Measurements from ENCODE around the gene CCNH. TPM values are rescaled to one million over a fixed set of nuclear protein-coding genes. Genes with fewer than 3 reads are reported as not detected.

Gene CCNH
- total RNA-seq (2022) (39.4 and 39.6 TPM in 2 replicates), Bru-seq, nascent RNA (percentile 90 among the genes with signal in this experiment), BruChase-seq, experiment 1, labeled RNA remaining after a 2-hour chase (percentile 81 among the genes with signal in this experiment), BruChase-seq, experiment 2, labeled RNA remaining after a 6-hour chase (percentile 74 among the genes with signal in this experiment)
- long read RNA-seq, transcript CCNH-201 (9 exons, 1,378 nt) = major isoform, 59 of 75 reads
- long read RNA-seq, partial matches to known transcripts = 2 of 75 reads
- long read RNA-seq, other reads (novel, unspliced or antisense) = 13 of 75 reads

DNA sequence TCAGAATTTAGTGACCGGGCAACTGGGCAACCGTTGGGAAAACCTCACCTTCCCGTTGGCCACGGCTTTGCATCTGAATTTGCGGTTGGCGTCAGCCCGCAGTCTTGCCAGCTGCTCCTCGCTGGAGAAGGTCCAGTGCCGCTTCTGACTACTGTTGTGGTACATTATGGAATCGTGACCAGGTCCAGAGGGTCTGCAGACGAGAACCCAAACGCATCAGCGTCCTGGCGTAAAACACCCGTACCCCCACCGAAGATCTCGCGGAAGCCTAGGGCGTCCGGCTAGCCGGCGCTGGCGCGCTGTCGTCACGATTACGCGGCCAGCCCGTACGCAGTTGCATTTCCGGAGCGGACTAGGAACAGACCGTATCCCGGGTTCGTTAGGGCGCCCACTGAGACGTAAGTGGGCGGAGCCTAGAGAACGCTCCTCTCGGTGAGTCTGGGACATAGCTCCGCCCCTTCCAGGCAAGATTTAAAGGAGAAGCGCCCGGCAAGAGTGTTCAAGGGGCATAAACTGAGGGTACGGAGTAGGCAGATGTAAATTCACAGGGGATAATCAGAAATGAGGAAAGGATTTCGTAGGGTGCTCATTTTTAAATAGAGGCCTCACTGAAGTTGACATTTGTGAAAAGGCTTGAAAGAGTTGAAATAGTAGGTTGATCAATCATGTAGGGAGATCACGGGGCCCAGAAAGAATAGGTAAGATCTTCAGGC lies at the start of gene CCNH:
Gene CCNH (minus strand): TSS at position 301 of the 713 bp plus-strand sequence. CDS start 136 bp downstream, at position 165.
- BruUV-seq (replicated peaks) = no TSS peak
- no peaks in the 10 kb centered on the region for H3K27me3 ChIP-seq (replicated peaks; ENCODE audit: control insufficient read depth, insufficient read depth, low read length)
- TF ChIP-seq, protein P1, sequence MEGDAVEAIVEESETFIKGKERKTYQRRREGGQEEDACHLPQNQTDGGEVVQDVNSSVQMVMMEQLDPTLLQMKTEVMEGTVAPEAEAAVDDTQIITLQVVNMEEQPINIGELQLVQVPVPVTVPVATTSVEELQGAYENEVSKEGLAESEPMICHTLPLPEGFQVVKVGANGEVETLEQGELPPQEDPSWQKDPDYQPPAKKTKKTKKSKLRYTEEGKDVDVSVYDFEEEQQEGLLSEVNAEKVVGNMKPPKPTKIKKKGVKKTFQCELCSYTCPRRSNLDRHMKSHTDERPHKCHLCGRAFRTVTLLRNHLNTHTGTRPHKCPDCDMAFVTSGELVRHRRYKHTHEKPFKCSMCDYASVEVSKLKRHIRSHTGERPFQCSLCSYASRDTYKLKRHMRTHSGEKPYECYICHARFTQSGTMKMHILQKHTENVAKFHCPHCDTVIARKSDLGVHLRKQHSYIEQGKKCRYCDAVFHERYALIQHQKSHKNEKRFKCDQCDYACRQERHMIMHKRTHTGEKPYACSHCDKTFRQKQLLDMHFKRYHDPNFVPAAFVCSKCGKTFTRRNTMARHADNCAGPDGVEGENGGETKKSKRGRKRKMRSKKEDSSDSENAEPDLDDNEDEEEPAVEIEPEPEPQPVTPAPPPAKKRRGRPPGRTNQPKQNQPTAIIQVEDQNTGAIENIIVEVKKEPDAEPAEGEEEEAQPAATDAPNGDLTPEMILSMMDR (IDR thresholded peaks at IDR 0.05; ENCODE audit: insufficient read depth in 1 of 2, low read depth in 1 of 2, low read length in 1 of 2, severe bottlenecking in 1 of 2, unreplicated experiment in 1 of 2) = no peak
- intact Hi-C loops (cut with micrococcal nuclease; ENCODE audit: unreplicated experiment) = loop anchor here (1.0 to 5.0 kb wide), 3 partner anchors 145 to 855 kb away; partner anchors contain the start of genes RASA1 and TMEM161B
- Mint-ChIP-seq H3K4me1 (ENCODE audit: low read depth, unreplicated experiment) (no peaks in the 10 kb centered on the region), H3K9me3 (ENCODE audit: unreplicated experiment) (no peaks in the 10 kb centered on the region), H3K27me3 (ENCODE audit: insufficient read depth, unreplicated experiment) (peaks cover 2% of the 10 kb centered on the region), H3K4me3 (ENCODE audit: unreplicated experiment) (peak within 1 kb of the TSS; percentile 91), H3K36me3 (ENCODE audit: insufficient read depth, unreplicated experiment) (peaks cover 28% of the 10 kb centered on the region), H3K27ac (ENCODE audit: unreplicated experiment) (peak within 1 kb of the TSS; percentile 93)
- no peaks in the 10 kb centered on the region; the same call in 1 of the 2 replicates for H3K36me3 ChIP-seq (ENCODE audit: control insufficient read depth, insufficient read depth, low read length)
- CTCF ChIA-PET = interaction anchor here (0.5 to 2.1 kb wide), 2 partner anchors 12 to 154 kb away, joined by 3 to 9 read pairs; no protein-coding TSS in a partner anchor
- POLR2A ChIA-PET = interaction anchor here (0.5 to 1.0 kb wide), 7 partner anchors 13 to 728 kb away, joined by 3 to 5 read pairs (median 4); partner anchors contain the start of gene RASA1
- H3K4me3 ChIP-seq (ENCODE audit: low read depth, low read length) = peak within 1 kb of the TSS; percentile 78
- 0 out of 2 replicates have a peak, but pooled peaks cover 5% of the 10 kb centered on the region for H3K4me1 ChIP-seq
- H3K9me3 ChIP-seq = no peaks in the 10 kb centered on the region
- DNase-seq = peak; percentile 96 to 97

GRCh38 chr5:87457706-87458105 lies 45.0 kb upstream of the CCNH start:
- TF ChIP-seq, protein P1 (IDR thresholded peaks at IDR 0.05; ENCODE audit: insufficient read depth in 1 of 2, low read depth in 1 of 2, low read length in 1 of 2, severe bottlenecking in 1 of 2, unreplicated experiment in 1 of 2) = no peak
- no TSS peak for BruUV-seq (replicated peaks)
- no peak overlapping the region for H3K4me3 ChIP-seq (ENCODE audit: low read depth, low read length)
- H3K9me3 ChIP-seq = no peaks in the 10 kb centered on the region
- H3K27me3 Mint-ChIP-seq (ENCODE audit: insufficient read depth, unreplicated experiment) = peaks cover 2% of the 10 kb centered on the region
- no peaks in the 10 kb centered on the region for H3K36me3 ChIP-seq (ENCODE audit: control insufficient read depth, insufficient read depth, low read length)
- CTCF ChIA-PET = no interaction called here
- no peak overlapping the region for H3K27ac Mint-ChIP-seq (ENCODE audit: unreplicated experiment)
- intact Hi-C loops (cut with micrococcal nuclease; ENCODE audit: unreplicated experiment) = no loop called here
- no peak overlapping the region for H3K4me3 Mint-ChIP-seq (ENCODE audit: unreplicated experiment)
- H3K9me3 Mint-ChIP-seq (ENCODE audit: unreplicated experiment) = no peaks in the 10 kb centered on the region
- no peaks in the 10 kb centered on the region for H3K36me3 Mint-ChIP-seq (ENCODE audit: insufficient read depth, unreplicated experiment)
- no peak for DNase-seq
- H3K4me1 ChIP-seq = no peaks in the 10 kb centered on the region
- H3K4me1 Mint-ChIP-seq (ENCODE audit: low read depth, unreplicated experiment) = no peaks in the 10 kb centered on the region
- H3K27me3 ChIP-seq (replicated peaks; ENCODE audit: control insufficient read depth, insufficient read depth, low read length) = no peaks in the 10 kb centered on the region
- POLR2A ChIA-PET = no interaction called here

- ChIA-PET CTCF (no interaction called here), POLR2A (no interaction called here)
- DNase-seq = no peak
- no peaks in the 10 kb centered on the region for H3K4me1 ChIP-seq
- peaks cover 5% of the 10 kb centered on the region for H3K27me3 Mint-ChIP-seq (ENCODE audit: insufficient read depth, unreplicated experiment)
- no peaks in the 10 kb centered on the region for H3K36me3 Mint-ChIP-seq (ENCODE audit: insufficient read depth, unreplicated experiment)
- no peak overlapping the region for H3K4me3 ChIP-seq (ENCODE audit: low read depth, low read length)
- H3K4me1 Mint-ChIP-seq (ENCODE audit: low read depth, unreplicated experiment) = no peaks in the 10 kb centered on the region
- H3K27ac Mint-ChIP-seq (ENCODE audit: unreplicated experiment) = no peak overlapping the region
- no peaks in the 10 kb centered on the region for H3K9me3 Mint-ChIP-seq (ENCODE audit: unreplicated experiment)
- no TSS peak for BruUV-seq (replicated peaks)
- TF ChIP-seq, protein P1 (IDR thresholded peaks at IDR 0.05; ENCODE audit: insufficient read depth in 1 of 2, low read depth in 1 of 2, low read length in 1 of 2, severe bottlenecking in 1 of 2, unreplicated experiment in 1 of 2) = no peak
- H3K4me3 Mint-ChIP-seq (ENCODE audit: unreplicated experiment) = no peak overlapping the region
- no peaks in the 10 kb centered on the region for H3K27me3 ChIP-seq (replicated peaks; ENCODE audit: control insufficient read depth, insufficient read depth, low read length)
- no peaks in the 10 kb centered on the region for H3K9me3 ChIP-seq
- intact Hi-C loops (cut with micrococcal nuclease; ENCODE audit: unreplicated experiment) = no loop called here
- no peaks in the 10 kb centered on the region for H3K36me3 ChIP-seq (ENCODE audit: control insufficient read depth, insufficient read depth, low read length)
These were observed 41.1 kb upstream of the CCNH start for GRCh38 chr5:87453801-87454200.
